HG03066 (cell line): ENCODE results near the gene ERO1A.
A peak's percentile ranks its signal among the peaks of the same experiment; 100 is the strongest.

Experiments used
- ATAC-seq: cut with Tn5 transposase; IDR thresholded peaks from one replicate; pipeline ENCODE4 v1.9.1; 2021; ENCODE audit warnings: low read depth; ENCODE audit not compliant: unreplicated experiment

ERO1A gene

GRCh38 chr14:52701223-52701622, 5.9 kb upstream of the ERO1A start:
- no peak for ATAC-seq

DNA sequence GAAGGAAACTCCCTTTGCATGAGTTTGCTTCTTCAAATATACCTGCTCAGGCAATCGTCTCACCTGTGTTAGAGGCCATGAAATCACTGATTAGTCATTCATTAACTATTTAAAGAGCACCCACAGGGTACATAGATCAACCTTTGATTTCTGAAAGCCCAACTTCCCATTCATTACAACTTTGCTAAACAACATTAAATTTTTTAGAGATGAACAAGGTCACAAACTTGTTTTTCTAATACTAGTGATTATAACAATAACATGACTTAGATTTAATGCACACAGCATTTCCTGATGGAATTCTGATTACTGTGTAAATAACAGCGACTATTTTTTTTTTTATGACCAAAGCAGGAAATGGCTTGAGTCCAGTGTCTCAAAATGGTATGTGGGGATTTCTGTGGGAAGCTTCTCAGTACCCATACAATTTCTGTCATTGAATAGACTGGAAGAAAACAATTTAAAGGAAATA, 5.4 kb upstream of the ERO1A start:
- no peak for ATAC-seq

DNA sequence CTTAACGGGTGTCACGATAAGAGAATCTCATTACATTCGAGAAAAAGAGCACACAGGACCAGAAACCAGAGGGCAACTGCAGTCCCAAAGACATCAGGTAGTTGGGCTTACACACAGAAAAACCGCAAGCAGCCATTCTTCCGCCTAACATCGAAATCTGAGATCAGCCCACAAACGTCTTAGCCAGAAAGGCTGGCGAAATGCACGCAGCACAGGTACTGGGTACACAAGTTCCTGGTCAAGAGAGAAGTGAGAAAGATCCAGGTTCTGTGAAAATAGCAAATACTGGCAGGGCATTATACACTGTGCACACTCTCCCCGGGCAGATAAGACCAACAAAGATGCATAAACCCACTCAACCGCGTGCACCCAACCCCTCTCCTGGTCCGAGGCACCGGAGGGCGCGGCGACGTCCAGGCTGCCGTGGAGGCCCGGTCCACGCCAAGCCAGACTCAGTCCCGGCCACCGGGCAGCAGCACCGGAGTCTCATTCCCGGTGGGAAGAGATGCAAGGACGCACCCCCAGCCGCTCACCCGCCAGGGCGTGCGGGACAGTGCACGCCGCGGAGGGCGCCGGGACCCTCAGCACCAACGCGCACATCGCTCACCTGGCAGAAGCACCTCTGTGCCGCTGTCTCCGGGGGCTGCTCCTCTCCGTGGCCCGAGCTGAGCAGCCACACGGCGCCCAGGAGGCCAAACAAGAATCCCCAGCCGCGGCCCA, 437 bp downstream of the ERO1A start:
- ATAC-seq: peak; percentile 66

GRCh38 chr14:52693532-52693931, 1.8 kb downstream of the ERO1A start:
- no peak for ATAC-seq

DNA sequence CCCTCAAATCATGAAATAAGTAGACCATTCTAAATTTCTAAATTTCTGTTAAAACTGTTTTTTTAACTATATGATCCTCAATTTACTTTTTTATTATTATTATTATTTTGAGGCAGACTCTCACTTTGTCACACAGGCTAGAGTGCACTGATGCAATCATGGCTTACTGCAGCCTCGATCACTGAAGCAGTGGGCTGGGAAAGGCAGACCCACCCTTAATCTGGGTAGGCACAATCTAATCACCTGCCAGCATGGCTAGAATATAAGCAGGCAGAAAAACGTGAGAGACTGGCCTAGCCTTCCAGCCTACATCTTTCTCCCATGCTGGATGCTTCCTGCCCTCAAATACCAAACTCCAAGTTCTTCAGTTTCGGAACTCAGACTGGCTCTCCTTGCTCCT, 2.3 kb downstream of the ERO1A start:
- ATAC-seq: no peak

DNA sequence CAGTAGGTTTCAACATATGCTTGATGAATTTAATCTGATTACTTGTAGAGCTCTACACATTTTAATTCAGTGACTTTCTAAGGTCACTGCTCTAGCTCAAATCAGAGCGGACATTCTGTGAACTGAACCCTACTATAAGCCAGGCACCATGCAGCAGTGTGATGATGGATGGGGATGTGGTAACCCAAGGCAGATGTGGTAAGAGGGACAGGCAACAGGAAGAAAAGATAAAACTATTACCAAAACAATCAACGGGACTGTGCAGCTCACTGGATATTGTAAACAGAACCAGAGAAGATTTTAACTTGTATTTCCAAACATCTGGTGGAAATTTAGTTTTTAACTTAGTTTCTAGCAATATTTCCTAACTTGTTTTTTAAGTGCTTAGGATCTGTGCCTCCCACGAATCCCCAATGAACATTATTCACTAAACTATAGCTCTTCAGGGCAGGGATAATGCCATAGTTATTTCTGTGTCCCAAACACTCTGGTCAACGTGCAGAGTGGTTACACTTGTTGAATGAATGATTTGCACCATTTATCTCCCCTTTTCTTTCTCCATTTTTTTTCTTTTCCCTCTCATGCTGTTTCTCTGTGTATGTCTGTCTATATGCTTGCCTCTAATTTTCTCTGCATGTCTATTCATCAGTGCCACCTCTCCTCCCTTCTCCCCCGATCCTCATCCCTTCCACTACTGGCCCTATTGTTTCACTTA, 3.0 kb downstream of the ERO1A start:
- ATAC-seq: no peak

- ATAC-seq: no peak
Observed at GRCh38 chr14:52690983-52691760, 4.2 kb downstream of the ERO1A start.

- ATAC-seq: no peak
Observed at GRCh38 chr14:52686176-52686575, 9.2 kb downstream of the ERO1A start.

GRCh38 chr14:52683985-52684520, 11.3 kb downstream of the ERO1A start:
- ATAC-seq: no peak

DNA sequence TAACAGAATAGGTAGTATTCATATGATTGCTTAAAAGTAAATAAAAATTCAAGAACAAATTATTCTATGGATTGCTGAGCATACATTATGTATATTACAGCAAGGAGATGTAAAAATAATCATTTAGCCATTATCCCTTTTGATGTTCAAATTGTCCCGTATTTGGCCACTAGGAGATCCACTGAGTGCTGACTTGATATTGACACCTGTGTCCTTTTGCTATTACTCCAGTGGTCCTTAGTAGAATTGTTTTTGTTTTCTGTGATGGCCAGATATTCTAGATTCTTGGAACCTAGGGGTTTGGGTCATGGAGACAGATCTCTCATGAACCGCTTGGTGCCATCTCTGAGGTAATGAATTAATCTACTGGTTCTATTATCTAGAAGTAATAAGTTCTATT, 16.8 kb downstream of the ERO1A start:
- ATAC-seq: no peak

- ATAC-seq: no peak
Observed at GRCh38 chr14:52663850-52664249, 31.5 kb downstream of the ERO1A start.

DNA sequence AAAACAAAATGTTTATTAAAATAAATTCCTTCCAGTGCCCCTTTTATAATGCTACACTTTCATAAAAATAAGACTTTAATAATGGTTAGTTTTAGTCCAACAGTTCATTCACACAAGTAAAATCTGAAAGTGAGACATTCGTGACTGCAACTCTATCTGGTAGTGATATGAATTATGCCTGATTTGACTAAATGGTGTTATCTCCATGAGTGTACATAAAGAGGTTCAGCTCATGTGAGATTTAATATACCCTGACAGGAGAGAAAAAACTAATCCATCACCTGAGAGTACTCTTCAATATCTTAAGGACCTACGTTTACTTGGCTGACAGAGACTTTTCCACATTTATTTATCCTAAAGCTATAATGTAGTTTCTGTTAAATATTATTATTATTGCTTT, 34.0 kb downstream of the ERO1A start:
- ATAC-seq: no peak

DNA sequence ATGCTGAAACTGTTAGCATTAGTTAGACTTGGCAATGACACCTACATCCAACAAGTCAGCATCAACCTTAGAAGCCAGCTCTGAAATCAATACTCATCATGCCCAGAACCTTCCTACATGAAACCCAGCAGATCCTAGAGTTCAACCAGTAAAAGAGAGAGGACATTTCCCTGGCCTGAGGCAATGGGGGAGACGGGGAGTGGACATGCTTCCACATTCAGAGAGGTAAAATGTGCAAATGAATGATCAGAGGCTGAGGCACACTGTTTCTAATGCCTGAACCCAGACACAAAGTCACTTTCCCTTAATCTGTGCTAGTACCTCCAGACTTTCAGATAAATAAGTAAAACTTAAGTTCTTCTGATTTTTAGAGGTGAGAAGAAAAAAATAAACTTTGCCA, 34.5 kb downstream of the ERO1A start:
- ATAC-seq: no peak

DNA sequence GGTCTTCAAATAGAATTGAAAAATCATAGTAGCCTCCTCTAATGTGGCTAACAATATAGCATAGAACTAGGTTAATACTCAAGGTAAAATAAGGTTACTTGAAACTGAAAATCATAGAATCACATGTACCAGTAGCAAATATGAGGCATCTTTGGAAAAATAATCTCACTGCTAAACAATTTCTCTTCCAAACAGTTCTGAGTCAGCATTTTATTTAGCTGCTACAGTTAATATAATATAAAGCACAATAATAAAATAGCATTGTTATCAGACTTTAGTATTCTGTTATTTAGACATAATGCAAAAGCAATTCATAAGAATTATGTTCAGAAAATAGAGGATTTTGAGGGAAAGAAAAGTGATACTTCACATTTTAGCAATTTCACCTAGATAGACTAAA, 35.0 kb downstream of the ERO1A start:
- ATAC-seq: no peak

GRCh38 chr14:52656905-52657304, 38.5 kb downstream of the ERO1A start:
- ATAC-seq: no peak

DNA sequence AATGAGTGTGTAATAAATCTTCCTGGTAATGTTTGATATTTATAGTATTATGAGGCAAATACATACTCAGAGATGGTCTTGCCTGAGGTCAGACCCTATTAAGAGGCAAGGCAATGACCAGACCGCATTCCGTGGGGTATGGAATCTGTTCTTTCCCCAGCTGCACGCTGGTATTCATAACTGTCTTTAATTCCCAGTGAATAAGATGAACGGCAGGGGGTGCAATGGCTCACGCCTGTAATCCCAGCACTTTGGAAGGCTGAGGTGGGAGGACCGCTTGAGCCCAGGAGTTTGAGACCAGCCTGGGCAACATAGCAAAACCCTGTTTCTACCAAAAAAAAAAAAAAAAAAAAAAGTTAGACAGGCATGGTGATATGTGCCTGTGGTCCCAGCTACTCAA, 44.6 kb downstream of the ERO1A start:
- no peak for ATAC-seq

GRCh38 chr14:52649511-52649910, 45.8 kb downstream of the ERO1A start:
- no peak for ATAC-seq

- ATAC-seq: no peak
Observed at GRCh38 chr14:52641745-52642144, 53.6 kb downstream of the ERO1A start.

DNA sequence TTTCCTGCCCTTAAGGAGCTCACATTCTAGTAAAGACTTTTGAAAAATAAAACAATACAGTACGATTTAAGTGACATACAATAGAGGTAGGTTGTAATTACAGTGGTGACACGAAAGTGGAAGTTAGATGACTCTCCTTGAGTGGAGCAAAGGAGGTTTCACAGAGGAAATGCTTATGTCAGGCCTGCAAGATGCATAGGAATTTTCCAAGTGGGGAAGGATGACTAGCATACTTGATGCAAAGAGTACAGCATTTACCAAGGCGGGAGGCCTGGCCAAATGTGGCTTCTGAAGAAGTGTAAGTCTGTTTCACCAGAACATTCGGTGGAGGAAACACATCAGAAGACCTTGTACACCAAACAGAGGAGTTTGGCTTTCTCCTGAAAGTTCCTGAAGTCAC, 55.2 kb downstream of the ERO1A start:
- ATAC-seq: no peak

DNA sequence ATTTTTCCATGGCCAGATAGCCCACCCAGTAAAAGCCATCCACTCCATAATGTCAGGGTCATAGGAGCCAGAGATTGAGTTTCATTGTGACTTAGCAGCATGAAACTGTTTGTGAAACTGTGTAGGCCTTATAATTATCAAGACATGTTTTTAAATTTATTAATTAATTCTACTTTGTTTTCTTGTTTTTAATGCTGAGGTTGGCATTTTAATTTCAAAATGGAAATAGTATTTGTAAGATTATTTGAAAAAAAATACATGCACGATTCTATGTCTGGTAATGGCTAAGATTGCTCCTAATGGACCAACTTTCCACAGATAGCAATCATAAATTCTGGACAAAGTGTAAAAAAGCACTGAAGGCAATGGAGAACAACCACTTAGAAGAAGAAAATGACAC, 75.7 kb downstream of the ERO1A start:
- ATAC-seq: no peak

DNA sequence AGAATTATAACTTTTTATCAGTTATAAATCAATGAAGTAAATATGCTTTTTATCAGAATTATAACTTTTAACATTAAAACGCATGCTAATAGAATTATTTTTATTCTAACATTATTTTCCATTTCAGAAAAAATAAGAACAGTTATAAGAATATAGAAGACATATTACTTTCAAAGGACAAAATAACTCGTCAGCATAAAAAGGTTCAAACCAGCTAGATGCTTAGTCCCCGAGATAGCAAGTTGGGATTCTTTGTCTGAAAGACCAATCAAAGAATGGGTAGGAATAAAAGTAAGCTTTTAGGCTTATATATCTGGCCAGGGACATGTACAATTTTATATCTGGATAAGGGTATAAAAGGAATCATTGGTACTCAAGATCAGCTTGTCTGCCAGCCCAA, 76.8 kb downstream of the ERO1A start:
- no peak for ATAC-seq
